Subcutaneous adipose tissue (tissue), 4 donors: ENCODE measurements around the gene TIMM8B. TPM values are rescaled to one million over a fixed set of nuclear protein-coding genes. Genes with fewer than 3 reads are reported as not detected.

Experiments
- small RNA-seq: library from RNA; depleted of rRNA; stranded (forward); fragments of <200 nt; gene quantifications from one replicate; pipeline ENCODE3, GENCODE V24; 2016
- total RNA-seq, 4 donors: library from RNA; depleted of rRNA; stranded (reverse); fragments of >200 nt; gene quantifications; one replicate each; pipeline ENCODE4 v1.1.0, GENCODE V29; 2016
- TF ChIP-seq, protein P1 (sequence below): fragments of 450-650 bp; IDR thresholded peaks from one replicate; pipeline ENCODE4 v1.5.1; 2016; ENCODE audit warnings: low read depth, mild to moderate bottlenecking, control low read depth, antibody characterized with exemption, moderate library complexity

Gene TIMM8B
- total RNA-seq, 4 donors from 2014 or later: 30.9 to 56.6 (median 48.0) TPM

DNA sequence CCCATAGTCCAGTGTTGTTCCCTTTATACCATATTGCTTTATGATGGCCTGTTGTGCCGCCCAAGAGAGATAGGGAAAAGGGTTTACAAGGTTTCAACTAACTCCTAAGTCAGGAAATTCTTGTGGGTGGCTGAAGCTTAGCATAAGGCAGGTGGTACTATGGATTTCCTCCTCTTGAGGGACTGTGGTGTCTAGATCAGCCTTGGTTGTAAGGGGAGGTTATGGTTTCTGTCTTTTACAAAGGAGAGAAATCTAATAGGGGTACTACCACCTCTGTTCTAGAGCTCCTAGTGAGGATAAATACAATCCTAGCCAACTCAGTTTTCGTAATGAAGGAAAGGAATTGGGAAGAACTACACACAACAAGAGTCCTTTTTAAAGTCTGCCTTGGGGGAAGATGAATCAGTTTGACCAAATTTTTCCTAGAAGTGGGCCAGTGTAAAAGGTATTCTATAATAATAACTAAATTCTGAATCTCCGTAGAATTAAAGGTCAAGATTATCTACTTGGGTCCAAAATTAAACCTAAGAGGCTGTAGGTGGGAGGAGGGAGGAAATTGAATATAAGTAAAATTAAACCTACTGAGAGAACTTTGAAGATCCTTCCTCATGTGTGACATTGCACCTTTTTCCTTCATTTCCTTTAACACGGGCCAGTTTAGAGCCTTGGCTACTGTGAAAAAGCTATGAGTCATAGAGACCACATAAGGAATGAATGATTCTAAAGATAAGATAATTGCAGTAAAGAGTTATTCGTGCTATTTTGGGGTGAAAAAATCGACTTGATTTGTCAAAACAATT lies 44.2 kb downstream of the TIMM8B start:
- TF ChIP-seq, protein P1, sequence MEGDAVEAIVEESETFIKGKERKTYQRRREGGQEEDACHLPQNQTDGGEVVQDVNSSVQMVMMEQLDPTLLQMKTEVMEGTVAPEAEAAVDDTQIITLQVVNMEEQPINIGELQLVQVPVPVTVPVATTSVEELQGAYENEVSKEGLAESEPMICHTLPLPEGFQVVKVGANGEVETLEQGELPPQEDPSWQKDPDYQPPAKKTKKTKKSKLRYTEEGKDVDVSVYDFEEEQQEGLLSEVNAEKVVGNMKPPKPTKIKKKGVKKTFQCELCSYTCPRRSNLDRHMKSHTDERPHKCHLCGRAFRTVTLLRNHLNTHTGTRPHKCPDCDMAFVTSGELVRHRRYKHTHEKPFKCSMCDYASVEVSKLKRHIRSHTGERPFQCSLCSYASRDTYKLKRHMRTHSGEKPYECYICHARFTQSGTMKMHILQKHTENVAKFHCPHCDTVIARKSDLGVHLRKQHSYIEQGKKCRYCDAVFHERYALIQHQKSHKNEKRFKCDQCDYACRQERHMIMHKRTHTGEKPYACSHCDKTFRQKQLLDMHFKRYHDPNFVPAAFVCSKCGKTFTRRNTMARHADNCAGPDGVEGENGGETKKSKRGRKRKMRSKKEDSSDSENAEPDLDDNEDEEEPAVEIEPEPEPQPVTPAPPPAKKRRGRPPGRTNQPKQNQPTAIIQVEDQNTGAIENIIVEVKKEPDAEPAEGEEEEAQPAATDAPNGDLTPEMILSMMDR: no peak

DNA sequence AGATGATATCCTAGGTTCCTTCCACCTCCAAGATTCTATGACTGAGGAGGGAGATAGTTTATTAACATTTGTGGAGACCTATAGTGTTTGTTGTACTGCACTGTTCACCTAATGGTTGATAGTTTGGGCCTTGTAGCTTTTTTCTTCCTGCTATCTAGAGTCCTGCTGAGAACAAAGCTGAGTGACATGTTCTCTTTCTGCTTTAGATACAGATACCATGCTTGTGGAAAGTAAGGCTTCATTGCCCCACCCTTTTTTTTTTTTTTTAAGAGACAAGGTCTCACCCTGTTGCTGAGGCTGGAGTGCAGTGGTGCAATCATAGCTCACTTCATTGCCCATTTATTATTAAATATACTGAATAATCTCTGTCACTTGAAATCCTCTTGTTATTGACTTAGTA lies 49.0 kb downstream of the TIMM8B start:
- TF ChIP-seq, protein P1: no peak

Small RNA genes within 50 kb of the gene (small RNA-seq; reads per million reads assigned to genes)
- not detected for gene AP000907.3

Other genes starting within 250 kb of the TIMM8B start
- 10 to 100 TPM; 29.3 to 75.5 (median 49.0) TPM for gene ALG9, start 215.2 kb downstream of the TIMM8B start, total RNA-seq
- 1 to 10 TPM; 1.1 to 2.3 (median 1.9) TPM for gene FDXACB1, start 207.6 kb downstream of the TIMM8B start, total RNA-seq
- 10 to 100 TPM; 19.4 to 30.9 (median 24.6) TPM for gene CFAP68, start 207.2 kb downstream of the TIMM8B start, total RNA-seq
- gene CRYAB, start 175.0 kb downstream of the TIMM8B start, total RNA-seq: 1,000 to 10,000 TPM in 1 of 4 donors, 100 to 1,000 TPM in 3; 295 to 1,416 (median 399) TPM
- 1 to 10 TPM; 1.4 to 3.6 (median 2.4) TPM for gene HSPB2, start 174.0 kb downstream of the TIMM8B start, total RNA-seq
- 1 to 10 TPM in 3 of 4 donors, not detected in 1; 3.5 to 7.5 (median 4.1) TPM for gene C11orf52, start 167.8 kb downstream of the TIMM8B start, total RNA-seq
- 10 to 100 TPM; 29.6 to 71.8 (median 56.5) TPM for gene DIXDC1, start 149.4 kb downstream of the TIMM8B start, total RNA-seq
- 10 to 100 TPM; 24.1 to 51.0 (median 28.6) TPM for gene DLAT, start 61.3 kb downstream of the TIMM8B start, total RNA-seq
- 10 to 100 TPM in 1 of 4 donors, 1 to 10 TPM in 3; 1.3 to 10.4 (median 3.3) TPM for gene PIH1D2, start 12.7 kb downstream of the TIMM8B start, total RNA-seq
- 10 to 100 TPM; 15.0 to 18.5 (median 18.0) TPM for gene NKAPD1, start 12.5 kb downstream of the TIMM8B start, total RNA-seq
- gene SDHD, start 117 bp upstream of the TIMM8B start, total RNA-seq: 100 to 1,000 TPM in 2 of 4 donors, 10 to 100 TPM in 2; 73.8 to 153 (median 103) TPM
- 10 to 100 TPM in 3 of 4 donors, 1 to 10 TPM in 1; 9.2 to 81.6 (median 27.6) TPM for gene IL18, start 77.3 kb upstream of the TIMM8B start, total RNA-seq
- 1 to 10 TPM in 3 of 4 donors, not detected in 1; 1.1 to 1.5 (median 1.5) TPM for gene TEX12, start 80.6 kb upstream of the TIMM8B start, total RNA-seq
- 1 to 10 TPM; 2.1 to 6.4 (median 4.1) TPM for gene BCO2, start 88.8 kb upstream of the TIMM8B start, total RNA-seq
- gene PTS, start 139.7 kb upstream of the TIMM8B start, total RNA-seq: 10 to 100 TPM; 19.8 to 40.1 (median 25.6) TPM
- gene PLET1, start 174.1 kb upstream of the TIMM8B start, total RNA-seq: not detected